ENCODE results near the gene MAP3K2.
A peak's percentile ranks its signal among the peaks of the same experiment; 100 is the strongest.
"Not testable (repeated sequence)": the region's sequence is repeated elsewhere in the genome, so short reads cannot be mapped to it uniquely, and the experiment has no call there.

The MAP3K2 gene

DNA sequence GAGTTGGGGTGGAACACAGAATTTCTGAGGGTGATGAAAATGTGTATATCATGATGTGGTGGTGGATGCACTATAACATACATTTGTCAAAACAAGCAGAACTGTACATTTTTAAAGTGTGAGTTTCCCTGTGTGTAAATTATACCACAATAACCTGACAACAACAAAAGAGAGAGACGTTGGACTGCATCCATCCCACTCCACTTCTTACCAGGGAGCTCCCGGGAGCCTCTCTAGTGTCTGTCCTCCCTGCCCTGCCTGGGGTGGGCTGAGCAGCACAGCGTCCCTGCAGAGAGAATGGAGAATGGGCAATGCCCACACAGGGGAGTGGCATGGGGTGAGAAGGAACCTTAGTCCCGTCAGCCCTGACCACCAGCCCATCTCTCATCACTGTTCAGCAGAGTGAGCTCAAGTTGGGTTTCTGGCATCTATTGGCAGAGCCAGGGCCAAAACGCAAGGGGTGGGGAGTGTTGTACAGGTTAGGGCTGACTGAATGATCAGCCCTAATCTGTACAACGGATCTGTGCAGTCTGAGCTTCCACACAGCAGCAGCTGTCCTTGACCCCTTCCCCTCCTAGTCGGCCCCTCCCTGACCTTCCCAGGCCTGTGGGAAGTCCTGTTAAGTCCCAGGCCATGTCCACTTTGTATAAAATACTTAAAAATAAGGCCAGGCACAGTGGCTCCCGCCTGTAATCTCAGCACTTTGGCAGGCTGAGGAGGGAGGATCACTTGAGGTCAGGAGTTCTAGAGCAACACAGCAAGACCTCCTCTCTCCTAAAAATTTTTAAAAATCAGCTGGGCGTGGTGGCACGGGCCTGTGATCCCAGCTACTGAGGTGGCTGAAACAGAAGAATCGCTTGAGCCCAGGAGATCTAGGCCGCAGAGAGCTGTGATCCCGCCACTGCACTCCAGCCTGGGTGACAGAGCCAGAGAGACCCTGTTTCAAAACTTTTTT lies 27.1 kb upstream of the MAP3K2 start:
- Mint-ChIP-seq H3K27me3 (no peaks in the 10 kb centered on the region), H3K9me3 (peaks cover 12% of the 10 kb centered on the region), H3K36me3 (no peaks in the 10 kb centered on the region), H3K4me1 (peaks cover 47% of the 10 kb centered on the region), H3K4me3 (no peak overlapping the region), H3K27ac (no peak overlapping the region)

DNA sequence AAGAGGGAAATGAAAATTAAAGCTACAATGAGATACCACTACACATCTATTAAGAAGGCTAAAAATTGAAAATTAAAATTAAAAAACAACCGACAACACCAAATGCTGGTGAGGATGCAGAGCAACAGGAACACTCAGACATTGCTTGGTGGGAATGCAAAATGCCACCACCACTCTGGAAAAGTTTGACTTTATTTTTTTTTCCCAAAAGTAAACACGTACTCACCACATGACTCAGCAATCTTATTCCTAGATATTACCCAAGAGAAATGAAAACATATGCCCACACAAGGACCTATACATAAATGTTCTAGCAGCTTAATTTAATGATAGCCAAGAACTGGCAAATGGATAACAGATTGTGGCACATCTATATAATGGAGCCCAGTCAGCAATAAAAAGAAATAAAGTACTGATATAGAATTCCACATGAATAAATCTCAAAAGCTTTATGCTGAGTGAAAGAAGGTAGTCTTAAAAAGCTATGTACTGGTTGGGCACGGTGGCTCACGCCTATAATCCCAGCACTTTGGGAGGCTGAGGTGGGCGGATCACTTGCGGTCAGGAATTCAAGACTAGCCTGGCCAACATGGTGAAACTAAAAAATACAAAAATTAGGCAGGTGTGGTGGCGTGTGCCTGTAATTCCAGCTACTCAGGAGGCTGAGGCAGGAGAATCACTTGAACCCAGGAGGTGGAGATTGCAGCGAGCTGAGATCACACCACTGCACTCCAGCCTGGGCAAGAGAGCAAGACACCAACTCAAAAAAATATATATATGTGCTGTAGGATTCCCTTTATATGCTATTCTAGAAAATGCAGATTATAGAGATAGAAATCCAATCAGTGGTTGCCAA lies 26.2 kb upstream of the MAP3K2 start:
- Mint-ChIP-seq H3K27me3 (no peaks in the 10 kb centered on the region), H3K36me3 (no peaks in the 10 kb centered on the region), H3K4me3 (no peak overlapping the region), H3K9me3 (peaks cover 12% of the 10 kb centered on the region), H3K4me1 (peaks cover 48% of the 10 kb centered on the region), H3K27ac (peak overlapping the region; percentile 38)

DNA sequence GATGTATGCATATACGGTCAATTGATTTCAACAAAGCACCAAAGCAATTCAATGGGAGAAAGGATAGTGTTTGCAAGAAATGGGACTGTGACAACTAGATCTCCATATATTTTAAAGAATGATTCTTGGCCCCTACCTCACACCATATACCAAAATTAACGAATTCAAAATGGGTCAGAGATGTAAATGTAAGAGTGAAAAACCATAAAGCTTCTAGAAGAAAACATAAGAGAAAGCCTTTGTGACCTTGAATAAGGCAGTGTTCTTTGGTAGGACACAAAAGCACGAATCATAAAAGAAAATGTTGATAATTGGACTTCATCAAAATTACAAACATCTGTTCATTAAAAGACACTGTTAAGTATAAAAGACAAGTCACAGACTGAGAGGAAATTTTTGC lies 25.4 kb upstream of the MAP3K2 start:
- Mint-ChIP-seq H3K4me3 (no peak overlapping the region), H3K36me3 (no peaks in the 10 kb centered on the region), H3K27ac (no peak overlapping the region), H3K27me3 (no peaks in the 10 kb centered on the region), H3K9me3 (peaks cover 12% of the 10 kb centered on the region), H3K4me1 (peaks cover 51% of the 10 kb centered on the region)

DNA sequence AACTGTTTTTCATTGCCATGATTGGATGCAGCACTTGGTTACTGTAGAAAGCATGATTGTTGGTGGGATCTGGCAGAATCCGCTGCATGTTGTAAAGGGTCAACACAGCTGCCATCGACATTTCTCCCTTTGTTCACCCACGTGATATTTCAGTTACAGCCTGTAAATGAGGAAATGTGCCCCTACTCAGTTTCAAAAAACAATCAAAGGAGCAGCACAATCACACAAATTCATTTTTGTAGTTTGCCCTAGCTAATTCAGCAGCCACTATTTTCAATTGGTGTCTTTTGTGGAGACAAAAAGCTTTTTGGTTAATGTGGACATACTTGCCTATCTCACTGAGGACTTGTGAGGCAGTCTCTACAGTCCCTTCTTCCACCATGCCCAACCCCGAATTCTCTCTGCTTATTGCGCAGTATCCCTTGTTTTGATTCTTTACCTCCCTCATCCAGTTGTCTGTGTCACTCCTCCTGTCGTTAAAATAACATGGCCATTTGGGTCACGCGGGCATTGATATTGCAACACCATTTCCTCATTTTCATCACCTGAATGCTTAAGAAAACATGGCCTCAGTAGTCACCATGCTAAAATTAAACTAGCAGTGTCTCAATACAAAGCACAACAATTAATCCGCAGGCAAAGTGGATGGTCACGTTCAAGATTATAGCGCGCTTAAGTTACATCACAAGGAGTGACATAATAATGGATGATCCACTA lies 24.0 kb upstream of the MAP3K2 start:
- Mint-ChIP-seq H3K9me3 (peaks cover 12% of the 10 kb centered on the region), H3K4me3 (no peak overlapping the region), H3K36me3 (no peaks in the 10 kb centered on the region), H3K4me1 (peaks cover 51% of the 10 kb centered on the region), H3K27ac (no peak overlapping the region), H3K27me3 (no peaks in the 10 kb centered on the region)

DNA sequence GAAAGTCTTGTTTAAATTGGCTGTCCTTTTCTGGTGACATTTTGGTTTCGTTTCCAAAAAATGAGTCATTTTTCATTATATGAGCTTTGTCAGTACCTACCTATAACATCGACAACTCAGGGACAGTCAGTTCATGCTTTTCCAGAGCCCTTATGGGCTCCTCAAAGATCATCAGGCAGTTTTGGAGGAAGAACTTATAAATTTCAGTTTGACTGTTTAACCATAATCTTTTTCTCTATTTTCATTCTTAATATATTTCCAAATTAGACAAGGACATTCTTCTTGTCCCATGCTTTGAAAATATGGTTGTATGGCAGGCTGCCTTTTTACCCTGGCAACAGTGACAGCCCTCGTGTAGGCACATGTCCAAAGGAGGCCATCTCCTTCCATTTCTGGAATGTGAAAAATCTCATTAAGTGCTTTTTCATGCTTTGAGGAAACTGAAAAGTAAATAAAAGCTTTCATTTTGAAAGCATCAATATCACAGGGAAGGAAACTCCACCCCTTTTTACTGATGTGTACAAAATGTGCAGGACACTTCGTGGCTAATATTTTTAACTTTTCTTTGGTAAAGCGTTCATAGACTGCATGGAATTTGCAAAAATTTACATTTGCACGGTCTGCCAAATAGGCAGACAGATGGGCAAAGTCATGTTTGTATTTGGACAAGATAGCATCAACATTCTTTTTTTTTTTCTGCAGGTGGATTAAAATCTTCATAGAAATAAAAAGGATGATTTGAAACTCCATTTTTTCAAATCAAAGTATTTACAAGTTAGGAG lies 23.3 kb upstream of the MAP3K2 start:
- H3K4me3 Mint-ChIP-seq, result peak overlapping the region; percentile 69
- peaks cover 43% of the 10 kb centered on the region for H3K4me1 Mint-ChIP-seq
- peak overlapping the region; percentile 79 for H3K27ac Mint-ChIP-seq
- no peaks in the 10 kb centered on the region for H3K36me3 Mint-ChIP-seq
- no peaks in the 10 kb centered on the region for H3K27me3 Mint-ChIP-seq
- H3K9me3 Mint-ChIP-seq, result peaks cover 12% of the 10 kb centered on the region

DNA sequence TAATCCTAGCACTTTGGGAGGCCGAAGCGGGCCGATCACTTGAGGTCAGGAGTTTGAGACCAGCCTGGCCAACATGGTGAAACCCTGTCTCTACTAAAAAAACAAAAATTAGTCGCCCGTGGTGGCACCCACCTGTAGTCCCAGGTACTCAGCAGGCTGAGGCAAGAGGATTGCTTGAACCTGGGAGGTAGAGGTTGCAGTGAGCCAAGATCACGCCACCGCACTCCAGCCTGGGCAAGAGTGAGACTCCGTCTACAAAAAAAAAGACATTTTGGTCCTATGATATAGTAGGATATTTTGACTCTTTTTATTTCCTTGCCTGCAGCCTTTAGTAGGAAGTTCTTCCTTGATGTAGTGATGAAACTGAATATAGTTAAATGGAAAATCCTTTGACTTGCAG lies 21.9 kb upstream of the MAP3K2 start:
- Mint-ChIP-seq H3K4me3 (peak overlapping the region; percentile 49), H3K9me3 (peaks cover 12% of the 10 kb centered on the region), H3K4me1 (peaks cover 39% of the 10 kb centered on the region)
- not testable (repeated sequence) for H3K27me3 Mint-ChIP-seq, H3K27ac Mint-ChIP-seq, H3K36me3 Mint-ChIP-seq

DNA sequence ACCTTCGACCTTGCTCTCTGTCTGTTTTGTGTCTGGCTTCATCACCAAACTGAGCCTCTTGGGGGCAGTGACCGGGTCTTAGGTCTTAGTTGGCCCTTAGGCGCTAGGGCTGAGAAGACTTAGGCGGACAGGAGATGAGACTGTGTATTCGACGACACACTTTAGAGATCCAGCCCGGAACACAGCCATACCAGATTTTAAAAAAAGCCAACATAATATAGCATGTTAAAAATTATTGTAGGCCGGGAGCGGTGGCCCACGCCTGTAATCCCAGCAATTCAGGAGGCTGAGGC lies 21.0 kb upstream of the MAP3K2 start:
- Mint-ChIP-seq H3K4me3 (peak overlapping the region; percentile 54), H3K27ac (no peak overlapping the region), H3K4me1 (peaks cover 36% of the 10 kb centered on the region)

DNA sequence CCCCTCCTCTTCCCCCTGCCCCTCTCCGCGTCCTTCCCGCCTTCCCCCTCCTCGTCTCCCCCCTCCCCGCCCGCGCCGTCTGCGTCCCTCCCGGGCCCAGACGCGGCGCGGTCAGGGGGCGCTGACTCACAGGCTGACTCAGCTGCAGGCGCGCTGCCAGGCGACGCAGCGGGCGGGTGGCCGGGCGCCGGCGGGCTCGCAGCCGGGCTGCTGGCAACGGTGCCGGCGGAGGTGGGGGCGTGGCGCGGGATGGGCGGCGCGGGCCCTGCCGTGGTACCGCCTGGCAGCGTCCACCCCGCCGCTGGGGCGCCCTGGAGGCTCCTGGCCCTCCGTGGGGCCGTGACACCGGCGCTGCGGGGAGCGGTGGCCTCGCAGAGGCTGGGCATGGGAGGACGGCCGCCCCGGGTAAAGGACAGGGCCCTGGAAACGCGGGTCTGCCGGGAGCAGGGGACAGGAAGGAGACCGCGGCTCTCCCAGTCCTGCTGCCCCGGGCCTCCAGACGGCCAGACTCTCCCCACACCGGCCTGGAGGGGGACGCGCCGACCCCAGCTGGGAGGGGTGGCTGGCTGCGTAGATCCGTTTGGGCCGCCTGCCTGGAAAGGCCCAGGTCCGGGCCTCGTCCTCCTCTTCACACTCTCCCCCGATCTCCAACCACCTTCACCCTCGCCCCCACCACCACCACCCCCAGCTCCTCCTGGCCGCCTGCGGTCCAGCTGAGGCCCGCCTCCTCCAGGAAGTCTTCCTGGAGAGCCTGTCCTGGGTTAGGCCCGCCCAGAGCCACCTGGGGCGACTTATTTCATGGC lies 20.4 kb upstream of the MAP3K2 start:
- peak overlapping the region; percentile 54 for H3K4me3 Mint-ChIP-seq
- no peak overlapping the region for H3K27ac Mint-ChIP-seq
- peaks cover 31% of the 10 kb centered on the region for H3K4me1 Mint-ChIP-seq
- H3K27me3 Mint-ChIP-seq, result no peaks in the 10 kb centered on the region
- no peaks in the 10 kb centered on the region for H3K36me3 Mint-ChIP-seq
- H3K9me3 Mint-ChIP-seq, result peaks cover 9% of the 10 kb centered on the region

More for the DNA sequence above, 21.0 kb upstream of the MAP3K2 start:
- Mint-ChIP-seq H3K27me3 (no peaks in the 10 kb centered on the region), H3K36me3 (no peaks in the 10 kb centered on the region), H3K9me3 (peaks cover 12% of the 10 kb centered on the region)

DNA sequence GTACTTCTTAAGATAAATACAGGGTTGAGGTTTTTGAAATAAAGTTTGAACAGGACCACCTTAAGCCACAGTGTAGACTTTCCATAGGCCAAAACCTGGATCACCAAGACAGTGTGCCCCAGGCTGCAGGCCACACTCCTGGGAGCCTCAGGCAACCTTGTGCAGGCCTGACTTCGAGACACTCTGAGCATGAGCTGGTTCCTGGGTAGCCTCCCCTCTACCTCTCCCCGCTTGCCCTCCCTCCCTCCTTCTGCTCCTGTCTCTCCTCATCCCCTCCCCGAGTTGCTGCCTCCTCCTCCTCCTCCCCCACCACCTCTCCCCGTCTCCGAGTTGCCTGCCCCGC lies 19.9 kb upstream of the MAP3K2 start:
- Mint-ChIP-seq H3K9me3 (peaks cover 3% of the 10 kb centered on the region), H3K4me3 (peak overlapping the region; percentile 31), H3K27ac (no peak overlapping the region), H3K27me3 (no peaks in the 10 kb centered on the region), H3K4me1 (peaks cover 28% of the 10 kb centered on the region), H3K36me3 (no peaks in the 10 kb centered on the region)

DNA sequence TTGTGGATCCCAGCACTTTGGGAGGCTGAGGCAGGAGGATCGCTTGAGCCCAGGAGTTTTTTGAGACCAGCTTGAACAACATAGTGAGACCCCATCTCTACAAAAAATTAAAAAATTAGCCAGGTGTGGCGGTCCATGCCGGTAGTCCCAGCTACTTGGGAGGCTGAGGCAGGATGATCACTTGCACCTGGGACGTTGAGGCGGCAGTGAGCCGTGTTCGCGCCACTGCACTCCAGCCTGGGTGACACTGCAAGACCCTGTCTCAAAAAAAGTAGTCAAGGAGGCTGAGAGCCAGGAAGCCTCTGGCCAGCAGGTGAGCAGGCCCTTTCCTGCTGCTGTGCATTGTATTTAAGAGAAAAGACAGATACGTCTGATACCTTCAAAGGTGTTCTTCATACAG lies 19.3 kb upstream of the MAP3K2 start:
- H3K9me3 Mint-ChIP-seq, result no peaks in the 10 kb centered on the region
- peaks cover 28% of the 10 kb centered on the region for H3K4me1 Mint-ChIP-seq
- H3K4me3 Mint-ChIP-seq, result peak overlapping the region; percentile 31
- no peaks in the 10 kb centered on the region for H3K27me3 Mint-ChIP-seq
- peak overlapping the region; percentile 6 for H3K27ac Mint-ChIP-seq
- H3K36me3 Mint-ChIP-seq, result no peaks in the 10 kb centered on the region

DNA sequence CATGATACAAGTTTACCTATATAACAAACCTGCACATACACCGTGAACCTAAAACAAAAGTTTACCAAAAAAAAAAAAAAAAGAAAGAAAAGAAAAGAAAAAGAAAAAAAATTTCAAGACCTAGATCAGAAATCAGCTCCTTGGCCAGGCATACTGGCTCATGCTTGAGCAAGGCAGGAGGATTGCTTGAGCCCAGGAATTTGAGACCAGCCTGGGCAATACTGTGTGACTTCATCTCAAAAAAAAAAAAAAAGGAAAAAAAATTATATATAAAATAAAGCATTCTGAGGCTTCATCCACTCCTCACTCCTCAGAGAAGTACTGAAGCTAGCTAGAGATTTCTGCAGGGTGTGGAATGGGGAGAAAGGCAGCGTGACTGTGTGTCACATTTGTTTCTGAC lies 18.7 kb upstream of the MAP3K2 start:
- Mint-ChIP-seq H3K27me3 (no peaks in the 10 kb centered on the region), H3K27ac (no peak overlapping the region), H3K36me3 (no peaks in the 10 kb centered on the region), H3K9me3 (no peaks in the 10 kb centered on the region), H3K4me1 (peaks cover 23% of the 10 kb centered on the region), H3K4me3 (no peak overlapping the region)

DNA sequence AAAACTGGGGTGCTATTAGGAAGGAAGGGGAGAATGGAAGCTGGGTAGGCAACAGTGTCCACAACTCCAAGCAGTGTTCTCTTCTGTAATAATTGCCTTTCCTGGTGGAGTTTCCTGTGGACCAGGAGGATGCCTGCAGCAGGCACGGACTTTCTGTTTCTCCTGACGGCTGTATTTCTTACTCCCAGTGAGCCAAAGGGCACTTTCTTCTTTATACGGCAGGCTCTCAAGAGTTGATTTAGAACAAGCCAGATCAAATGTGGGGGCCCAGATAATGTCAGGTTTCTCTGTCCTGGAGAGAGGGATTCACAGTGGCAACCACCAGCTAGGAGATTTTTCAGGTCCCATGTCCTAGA lies 17.5 kb upstream of the MAP3K2 start:
- H3K4me3 Mint-ChIP-seq, result no peak overlapping the region
- H3K4me1 Mint-ChIP-seq, result peaks cover 12% of the 10 kb centered on the region
- no peaks in the 10 kb centered on the region for H3K9me3 Mint-ChIP-seq
- H3K36me3 Mint-ChIP-seq, result no peaks in the 10 kb centered on the region
- H3K27ac Mint-ChIP-seq, result no peak overlapping the region
- no peaks in the 10 kb centered on the region for H3K27me3 Mint-ChIP-seq

DNA sequence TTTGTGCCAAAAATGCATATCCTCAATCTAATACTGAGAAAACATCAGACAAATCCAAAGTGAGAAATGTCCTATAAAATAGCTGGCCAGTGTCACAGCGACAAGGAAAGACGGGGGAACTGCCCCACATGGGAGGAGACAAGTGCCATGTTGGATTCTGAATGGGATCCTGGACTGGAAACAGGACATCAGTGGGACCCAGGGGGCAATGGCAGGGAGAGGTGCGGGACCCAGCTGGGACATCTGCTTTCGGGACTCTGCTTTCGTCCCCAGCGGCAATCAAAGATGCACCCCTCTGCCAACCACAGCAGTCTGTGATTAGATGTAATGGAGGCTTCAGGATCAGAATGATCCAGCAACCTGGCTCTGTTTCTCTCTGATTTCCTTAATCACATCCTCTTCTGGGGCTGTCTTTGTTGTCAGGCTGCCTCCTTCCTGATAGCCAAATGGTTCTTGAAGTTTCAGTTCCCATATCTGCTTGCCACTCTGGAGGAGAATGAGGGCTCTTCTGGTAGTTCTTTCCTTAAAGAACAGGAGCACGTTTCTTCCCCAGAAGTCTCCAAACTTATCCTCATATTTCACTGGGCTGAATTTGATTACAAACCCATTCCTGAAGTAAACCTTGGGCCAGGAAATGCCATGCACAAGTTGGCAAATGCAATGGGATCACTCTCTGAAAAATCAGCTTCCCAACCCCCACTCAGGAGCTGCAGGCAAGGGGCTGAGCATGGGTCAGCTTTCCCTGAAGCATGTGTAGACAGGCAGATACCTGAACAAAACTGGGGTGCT lies 16.9 kb upstream of the MAP3K2 start:
- Mint-ChIP-seq H3K4me1 (peaks cover 9% of the 10 kb centered on the region), H3K9me3 (no peaks in the 10 kb centered on the region), H3K4me3 (no peak overlapping the region), H3K36me3 (no peaks in the 10 kb centered on the region), H3K27me3 (no peaks in the 10 kb centered on the region), H3K27ac (no peak overlapping the region)

DNA sequence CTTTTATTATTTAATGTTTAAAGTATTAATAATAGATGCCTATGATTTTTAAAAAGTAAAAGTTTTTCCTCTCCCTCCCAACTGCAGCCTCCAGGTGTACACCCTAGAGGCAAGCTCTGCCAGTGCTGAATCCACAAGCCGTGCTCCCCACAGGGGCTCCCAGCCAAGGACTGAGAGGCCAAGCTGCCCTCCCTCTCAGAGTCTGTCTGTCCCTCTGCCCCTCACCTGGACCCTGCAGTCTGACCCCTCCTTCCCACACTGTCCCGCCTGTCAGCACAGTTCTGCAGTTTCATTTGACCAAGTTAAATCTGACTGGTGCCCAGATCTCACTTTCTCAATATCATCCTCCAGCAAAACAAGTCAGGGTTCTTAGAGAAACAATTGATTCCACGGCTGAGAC lies 15.7 kb upstream of the MAP3K2 start:
- H3K4me3 Mint-ChIP-seq, result no peak overlapping the region

More for the DNA sequence above, 15.7 kb upstream of the MAP3K2 start:
- H3K4me1 Mint-ChIP-seq, result peaks cover 6% of the 10 kb centered on the region
- no peaks in the 10 kb centered on the region for H3K36me3 Mint-ChIP-seq
- H3K27ac Mint-ChIP-seq, result no peak overlapping the region
- H3K9me3 Mint-ChIP-seq, result no peaks in the 10 kb centered on the region
- no peaks in the 10 kb centered on the region for H3K27me3 Mint-ChIP-seq
